ENCODE results near the gene PRKCA.
"Not testable (repeated sequence)": the region's sequence is repeated elsewhere in the genome, so short reads cannot be mapped to it uniquely, and the experiment has no call there.

Gene PRKCA

GRCh38 chr17:66331038-66331816 lies 28.8 kb downstream of the PRKCA start:
- H3K27ac Mint-ChIP-seq = peak overlapping the region; percentile 82
- ATAC-seq (peak; percentile 82), DNase-seq (ENCODE audit: low spot score in 2 of 2) (no peak)
- H3K36me3 Mint-ChIP-seq = peaks cover 4% of the 10 kb centered on the region
- no peaks in the 10 kb centered on the region for H3K9me3 Mint-ChIP-seq
- peak overlapping the region; percentile 53 for H3K4me3 Mint-ChIP-seq
- peaks cover 44% of the 10 kb centered on the region for H3K4me1 Mint-ChIP-seq

- no peak for ATAC-seq
- peaks cover 35% of the 10 kb centered on the region for H3K4me1 Mint-ChIP-seq
Measured at GRCh38 chr17:66335797-66336196, 33.4 kb downstream of the PRKCA start.

DNA sequence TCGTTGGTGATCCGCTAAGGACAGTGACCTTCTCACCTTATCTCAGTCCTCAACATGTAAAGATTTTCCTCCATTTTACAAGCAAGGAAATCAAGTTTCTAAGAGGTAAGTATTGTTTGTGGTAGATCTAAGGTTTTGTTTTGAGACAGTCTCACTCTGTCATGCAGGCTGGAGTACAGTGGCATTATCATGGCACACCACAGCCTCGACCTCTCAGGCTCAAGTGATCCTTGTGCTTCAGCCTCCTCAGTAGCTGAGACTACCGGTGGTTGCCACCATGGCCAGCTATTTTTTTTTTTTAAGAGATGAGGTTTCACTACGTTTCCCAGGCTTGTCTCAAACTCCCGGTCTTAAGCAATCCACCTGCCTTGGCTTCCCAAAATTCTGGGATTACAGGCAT lies 34.9 kb downstream of the PRKCA start:
- H3K27ac Mint-ChIP-seq = peak overlapping the region; percentile 41

More at GRCh38 chr17:66335797-66336196, 33.4 kb downstream of the PRKCA start:
- Mint-ChIP-seq H3K4me3 (no peak overlapping the region), H3K27ac (no peak overlapping the region), H3K9me3 (no peaks in the 10 kb centered on the region), H3K36me3 (peaks cover 5% of the 10 kb centered on the region)
- DNase-seq (ENCODE audit: low spot score in 2 of 2) = no peak

DNA sequence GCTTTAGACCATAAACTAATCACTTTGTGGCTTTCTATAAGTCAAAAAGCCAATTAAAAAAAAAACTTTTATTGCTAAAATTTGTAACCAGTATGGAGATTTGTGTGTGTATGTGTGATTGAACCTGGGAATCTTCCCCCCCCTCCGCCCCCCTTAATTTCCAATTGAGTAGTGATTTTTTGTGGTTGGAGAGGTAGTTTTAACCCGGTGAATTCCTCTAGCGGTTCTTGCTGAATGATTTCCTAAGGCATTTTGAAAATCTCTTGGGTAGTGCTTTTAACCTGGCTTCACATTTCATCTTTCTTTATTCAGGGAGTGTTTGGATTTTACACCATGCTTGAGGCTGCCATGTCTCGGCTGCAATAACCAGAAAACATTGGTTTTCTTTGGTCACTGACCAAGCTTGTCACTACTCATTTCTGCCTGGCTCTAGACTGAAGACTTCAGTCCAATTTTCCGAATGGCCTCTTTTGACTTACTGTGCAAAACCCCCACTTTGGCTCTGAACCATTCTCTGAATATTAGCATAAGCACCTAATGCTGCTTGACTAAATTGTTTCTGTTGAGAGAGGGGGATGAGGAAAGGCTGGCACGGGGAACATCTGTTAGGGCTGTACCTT lies 35.6 kb downstream of the PRKCA start:
- Mint-ChIP-seq H3K9me3 (no peaks in the 10 kb centered on the region), H3K4me3 (no peak overlapping the region), H3K27ac (no peak overlapping the region), H3K4me1 (peaks cover 28% of the 10 kb centered on the region), H3K36me3 (peaks cover 5% of the 10 kb centered on the region)
- ATAC-seq (no peak), DNase-seq (ENCODE audit: low spot score in 2 of 2) (no peak)

More for the DNA sequence above, 34.9 kb downstream of the PRKCA start:
- peaks cover 28% of the 10 kb centered on the region for H3K4me1 Mint-ChIP-seq
- H3K4me3 Mint-ChIP-seq = no peak overlapping the region
- peak; percentile 73 for ATAC-seq
- no peaks in the 10 kb centered on the region for H3K9me3 Mint-ChIP-seq
- H3K36me3 Mint-ChIP-seq = peaks cover 5% of the 10 kb centered on the region
- DNase-seq (ENCODE audit: low spot score in 2 of 2) = no peak

DNA sequence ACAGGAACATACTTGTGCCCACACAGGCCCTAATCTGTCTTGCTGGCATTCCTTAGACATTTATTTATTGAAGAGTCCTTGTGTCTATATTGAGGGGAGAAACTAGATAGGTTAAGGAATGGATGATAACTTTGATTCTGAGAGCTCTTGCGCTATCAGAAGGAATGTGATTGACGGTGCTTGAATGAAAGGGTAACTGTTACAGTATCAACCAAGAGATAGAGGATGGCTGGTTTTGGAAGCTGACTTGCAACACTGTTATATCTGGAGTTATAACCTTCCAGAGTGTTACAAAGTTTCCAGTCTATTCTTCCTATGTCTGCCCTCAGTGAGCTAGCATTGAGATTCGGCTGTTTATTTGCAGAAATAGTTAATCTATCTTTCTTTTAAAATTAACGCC lies 36.5 kb downstream of the PRKCA start:
- H3K27ac Mint-ChIP-seq = no peak overlapping the region
- DNase-seq (ENCODE audit: low spot score in 2 of 2) = no peak
- ATAC-seq = no peak
- no peaks in the 10 kb centered on the region for H3K9me3 Mint-ChIP-seq
- H3K36me3 Mint-ChIP-seq = peaks cover 5% of the 10 kb centered on the region
- H3K4me1 Mint-ChIP-seq = peaks cover 28% of the 10 kb centered on the region
- no peak overlapping the region for H3K4me3 Mint-ChIP-seq

GRCh38 chr17:66339561-66339960 lies 37.1 kb downstream of the PRKCA start:
- Mint-ChIP-seq H3K9me3 (no peaks in the 10 kb centered on the region), H3K4me1 (peaks cover 24% of the 10 kb centered on the region), H3K4me3 (no peak overlapping the region), H3K27ac (no peak overlapping the region), H3K36me3 (peaks cover 5% of the 10 kb centered on the region)
- ATAC-seq (no peak), DNase-seq (ENCODE audit: low spot score in 2 of 2) (no peak)

DNA sequence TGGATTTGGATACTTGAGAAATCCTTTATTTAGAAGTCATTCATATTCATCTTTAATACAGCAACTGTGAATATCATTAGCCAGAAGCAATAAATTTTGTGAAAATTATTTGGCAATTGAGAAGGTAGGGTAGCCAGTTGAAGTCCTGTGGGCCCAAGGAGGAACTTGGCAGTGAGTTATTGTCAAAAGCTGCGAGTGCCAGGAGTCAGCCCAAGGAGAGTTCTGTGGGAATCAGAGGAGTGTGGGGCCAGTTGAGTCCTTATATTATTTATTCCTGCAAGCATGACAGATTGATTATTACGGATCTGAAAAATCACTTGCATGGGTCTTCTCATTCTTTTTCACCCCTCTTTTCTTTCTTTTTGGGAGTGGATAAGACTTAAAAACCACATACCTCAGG lies 38.3 kb downstream of the PRKCA start:
- H3K4me1 Mint-ChIP-seq = peaks cover 17% of the 10 kb centered on the region
- peaks cover 5% of the 10 kb centered on the region for H3K36me3 Mint-ChIP-seq
- DNase-seq (ENCODE audit: low spot score in 2 of 2) = no peak
- H3K27ac Mint-ChIP-seq = no peak overlapping the region
- H3K9me3 Mint-ChIP-seq = no peaks in the 10 kb centered on the region
- no peak overlapping the region for H3K4me3 Mint-ChIP-seq
- no peak for ATAC-seq

- DNase-seq (ENCODE audit: low spot score in 2 of 2) (no peak), ATAC-seq (no peak)
- Mint-ChIP-seq H3K4me1 (peaks cover 17% of the 10 kb centered on the region), H3K9me3 (no peaks in the 10 kb centered on the region), H3K27ac (no peak overlapping the region), H3K36me3 (peaks cover 5% of the 10 kb centered on the region), H3K4me3 (no peak overlapping the region)
Measured at GRCh38 chr17:66341462-66341861, 39.0 kb downstream of the PRKCA start.

DNA sequence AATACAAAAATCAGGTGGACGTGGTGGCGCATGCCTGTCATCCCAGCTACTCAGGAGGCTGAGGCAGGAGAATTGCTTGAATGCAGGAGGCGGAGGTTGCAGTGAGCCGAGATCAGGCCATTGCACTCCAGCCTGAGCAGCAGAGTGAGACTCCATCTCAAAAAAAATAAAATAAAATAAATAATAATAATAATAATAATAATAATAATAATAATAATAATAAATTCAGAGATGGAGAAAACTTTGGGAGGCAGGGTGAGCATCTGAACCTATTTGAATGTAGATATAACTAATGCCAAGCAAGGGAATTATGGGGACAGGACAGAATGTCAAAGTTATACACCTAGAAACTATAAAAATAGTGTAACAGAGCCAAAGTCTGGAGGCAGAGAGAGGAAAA lies 39.9 kb downstream of the PRKCA start:
- not testable (repeated sequence) for H3K27ac Mint-ChIP-seq; DNase-seq (ENCODE audit: low spot score in 2 of 2); H3K36me3 Mint-ChIP-seq; H3K9me3 Mint-ChIP-seq; ATAC-seq; H3K4me3 Mint-ChIP-seq
- H3K4me1 Mint-ChIP-seq = peaks cover 17% of the 10 kb centered on the region

GRCh38 chr17:66343531-66344078 lies 41.2 kb downstream of the PRKCA start:
- Mint-ChIP-seq H3K4me3 (no peak overlapping the region), H3K9me3 (no peaks in the 10 kb centered on the region), H3K4me1 (peaks cover 14% of the 10 kb centered on the region), H3K36me3 (peaks cover 5% of the 10 kb centered on the region), H3K27ac (no peak overlapping the region)
- no peak for ATAC-seq
- no peak for DNase-seq (ENCODE audit: low spot score in 2 of 2)

- Mint-ChIP-seq H3K9me3 (no peaks in the 10 kb centered on the region), H3K27ac (no peak overlapping the region), H3K4me1 (peaks cover 17% of the 10 kb centered on the region), H3K4me3 (no peak overlapping the region), H3K36me3 (peaks cover 5% of the 10 kb centered on the region)
- DNase-seq (ENCODE audit: low spot score in 2 of 2) (no peak), ATAC-seq (no peak)
Measured at GRCh38 chr17:66344473-66344872, 42.1 kb downstream of the PRKCA start.

DNA sequence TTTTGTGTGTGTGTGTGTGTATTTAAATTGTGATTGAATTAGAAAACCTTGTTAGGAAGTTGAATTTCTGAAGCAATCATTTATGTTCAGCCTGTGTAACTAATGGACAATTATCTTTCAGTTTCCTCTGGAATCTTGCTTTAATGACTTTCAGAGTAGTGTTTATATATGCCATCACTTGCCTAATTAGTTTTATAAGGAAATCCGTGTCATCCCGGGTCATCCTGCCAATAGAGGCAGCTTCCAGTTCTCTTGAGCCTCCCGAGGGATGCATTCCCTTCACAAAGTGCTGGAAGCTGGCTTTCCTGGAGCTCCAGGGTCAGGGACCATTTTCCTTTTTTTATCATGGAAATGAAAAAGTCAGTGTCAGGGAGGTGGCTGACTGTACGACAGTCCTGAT lies 42.9 kb downstream of the PRKCA start:
- Mint-ChIP-seq H3K9me3 (no peaks in the 10 kb centered on the region), H3K4me3 (no peak overlapping the region), H3K36me3 (peaks cover under 1% of the 10 kb centered on the region), H3K27ac (no peak overlapping the region), H3K4me1 (peaks cover 19% of the 10 kb centered on the region)
- DNase-seq (ENCODE audit: low spot score in 2 of 2) (no peak), ATAC-seq (no peak)

- H3K4me3 Mint-ChIP-seq; DNase-seq (ENCODE audit: low spot score in 2 of 2); H3K27ac Mint-ChIP-seq; ATAC-seq; H3K9me3 Mint-ChIP-seq; H3K36me3 Mint-ChIP-seq: not testable (repeated sequence)
- H3K4me1 Mint-ChIP-seq = peaks cover 25% of the 10 kb centered on the region
Measured at GRCh38 chr17:66345949-66346638, 43.7 kb downstream of the PRKCA start.

DNA sequence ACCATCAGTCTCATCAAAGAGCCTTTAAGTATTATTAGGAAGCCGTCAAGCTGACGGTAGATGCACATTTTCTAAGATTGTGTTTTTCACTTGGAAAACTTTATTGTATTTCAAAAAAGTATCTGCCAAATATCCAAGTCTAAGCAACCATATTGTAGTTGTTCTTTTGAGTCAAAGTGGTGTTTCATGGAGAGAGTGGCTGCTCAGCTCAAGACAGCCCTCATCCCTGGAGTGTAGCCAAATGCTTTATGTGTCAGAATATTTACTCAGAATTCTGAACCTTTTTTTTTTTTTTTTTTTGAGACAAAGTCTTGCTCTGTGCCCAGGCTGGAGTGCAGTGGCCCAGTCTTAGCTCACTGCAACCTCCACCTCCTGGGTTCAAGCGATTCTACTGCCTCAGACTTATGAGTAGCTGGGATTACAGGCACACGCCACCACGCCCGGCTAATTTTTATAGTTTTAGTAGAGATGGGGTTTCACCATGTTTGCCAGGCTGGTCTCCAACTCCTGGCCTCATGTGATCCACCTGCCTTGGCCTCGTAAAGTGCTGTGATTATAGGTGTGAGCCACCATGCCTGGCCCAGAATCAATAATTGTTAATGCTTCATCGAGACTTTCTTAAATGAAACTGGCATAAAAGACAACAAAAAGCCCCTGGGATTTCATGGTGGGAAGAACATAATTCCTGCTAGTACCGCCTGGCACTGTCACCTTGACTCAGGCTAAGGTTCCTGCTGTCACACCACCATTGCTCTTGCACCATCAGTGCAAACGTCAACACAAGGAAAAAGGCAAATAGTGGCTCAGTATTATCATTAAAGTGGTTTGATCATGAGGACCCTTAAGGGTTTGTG lies 45.5 kb downstream of the PRKCA start:
- peak overlapping the region; percentile 12 for H3K27ac Mint-ChIP-seq
- H3K4me3 Mint-ChIP-seq = no peak overlapping the region
- H3K4me1 Mint-ChIP-seq = peaks cover 32% of the 10 kb centered on the region

More for the DNA sequence above, 45.5 kb downstream of the PRKCA start:
- ATAC-seq (peak; percentile 72), DNase-seq (ENCODE audit: low spot score in 2 of 2) (no peak)
- no peaks in the 10 kb centered on the region for H3K9me3 Mint-ChIP-seq
- peaks cover 5% of the 10 kb centered on the region for H3K36me3 Mint-ChIP-seq

All from stimulated activated effector memory CD8-positive, alpha-beta T cell treated with anti-CD3 and anti-CD28 coated beads, Interleukin-12 subunit alpha, Interleukin-12 subunit beta, amount 100 ng/mL, for 72 hours (primary cell).